Sigmoid colon (tissue), 7 donors: ENCODE results near the gene SLC25A13. TPM values are rescaled to one million over a fixed set of nuclear protein-coding genes. Genes with fewer than 3 reads are reported as not detected.

Experiments
- DNase-seq: peaks from one replicate; pipeline ENCODE4 v3.0.0-alpha.2; 2019
- H3K27ac ChIP-seq, 4 donors: fragments of 200-600 bp; sonication (generic); one replicate each; pipeline ENCODE4 v1.5.1; 2016 to 2019; ENCODE audit warnings: mild to moderate bottlenecking in 1 of 4
- H3K27me3 ChIP-seq, 3 donors: fragments of 200-600 bp; sonication (generic); one replicate each; pipeline ENCODE4 v1.5.1; 2019; ENCODE audit warnings: mild to moderate bottlenecking in 1 of 3
- H3K36me3 ChIP-seq, 4 donors: fragments of 200-600 bp; sonication (generic); one replicate each; pipeline ENCODE4 v1.5.1; 2016 to 2019
- H3K4me1 ChIP-seq, 4 donors: fragments of 200-600 bp; sonication (generic); one replicate each; pipeline ENCODE4 v1.5.1; 2017 to 2019
- H3K4me3 ChIP-seq, 4 donors: fragments of 200-600 bp; sonication (generic); one replicate each; pipeline ENCODE4 v1.5.1; 2017 to 2019; ENCODE audit warnings: mild to moderate bottlenecking in 2 of 4, moderate library complexity in 1 of 4
- H3K9me3 ChIP-seq, 4 donors: fragments of 200-600 bp in 3 of 4; sonication (generic) in 3 of 4; one replicate each; pipeline versions ENCODE4 v1.5.1 to v1.6.1; 2013 to 2019
- CTCF ChIP-seq, 4 experiments: fragments of 450-650 bp in 3 of 4; fragments of 200-600 bp in 1 of 4; IDR thresholded peaks; one replicate each; pipeline ENCODE4 v1.5.1; 2016 to 2019; ENCODE audit warnings: antibody characterized with exemption in 4 of 4, mild to moderate bottlenecking in 3 of 4, moderate library complexity in 2 of 4
- EP300 ChIP-seq, 4 donors: sonication (generic); formaldehyde crosslinking; IDR thresholded peaks; one replicate each; pipeline ENCODE4 v1.6.1; 2017; ENCODE audit warnings: antibody characterized with exemption in 4 of 4
- POLR2A ChIP-seq, 2 donors: fragments of 450-650 bp; IDR thresholded peaks; one replicate each; pipeline ENCODE4 v1.6.1; 2016; ENCODE audit warnings: antibody characterized with exemption in 2 of 2, mild to moderate bottlenecking in 2 of 2, moderate library complexity in 2 of 2
- POLR2AphosphoS5 ChIP-seq, 4 donors: sonication (generic); formaldehyde crosslinking; IDR thresholded peaks; one replicate each; pipeline ENCODE4 v1.6.1; 2017; ENCODE audit warnings: antibody characterized with exemption in 4 of 4
- WGBS, 2 donors: extraction: QIAGEN DNeasy Blood & Tissue Kit; methylation state at CpG; one replicate each; pipeline ENCODE4 v1.1.7; 2013; 5-methylcytosine and 5-hydroxymethylcytosine counted together
- intact Hi-C: fragments of 100-400 bp; cut with DNase I; formaldehyde crosslinking; loops from one replicate; pipeline ENCODE4 v1.15.1; 2023
- polyA plus RNA-seq, 3 donors: library from polyadenylated mRNA; stranded (reverse); fragments of 200-250 nt; gene quantifications; one replicate each; pipeline ENCODE4 v1.2.3, GENCODE V29; 2013
- total RNA-seq, 4 donors: library from RNA; depleted of rRNA; stranded (reverse); fragments of >200 nt; gene quantifications; one replicate each; pipeline ENCODE4 v1.1.0, GENCODE V29; 2016
- donor health status: healthy with polysubstance abuse.
- donor health status: Bipolar disorder and iron deficiency.
- donor health status: healthy.

The SLC25A13 gene
- total and polyA plus RNA-seq, 7 donors, result 10.7 to 33.0 (median 20.8) TPM

- no peak for DNase-seq
- TF ChIP-seq EP300 (IDR thresholded peaks at IDR 0.05) (no peak), CTCF (IDR thresholded peaks at IDR 0.05) (no peak), POLR2A (IDR thresholded peaks at IDR 0.05) (no peak), POLR2AphosphoS5 (IDR thresholded peaks at IDR 0.05) (no peak)
- WGBS, 2 donors, result 67 to 83% methylated on average over 5 of the region's 5 CpGs
Measured at GRCh38 chr7:96346293-96346953, 24.5 kb upstream of the SLC25A13 start.

GRCh38 chr7:96344236-96344635 is 22.3 kb upstream of the SLC25A13 start:
- H3K9me3 ChIP-seq, result no peaks in the 10 kb centered on the region
- no peaks in the 10 kb centered on the region for H3K27me3 ChIP-seq
- H3K27ac ChIP-seq, result no peak overlapping the region
- no peak overlapping the region for H3K4me3 ChIP-seq
- TF ChIP-seq POLR2A (IDR thresholded peaks at IDR 0.05), result no peak
- TF ChIP-seq EP300 (IDR thresholded peaks at IDR 0.05), result no peak
- no peak for TF ChIP-seq CTCF (IDR thresholded peaks at IDR 0.05)
- TF ChIP-seq POLR2AphosphoS5 (IDR thresholded peaks at IDR 0.05), result no peak
- H3K4me1 ChIP-seq, result peaks cover 0 to 9% (median 2%) of the 10 kb centered on the region in 4 donors
- intact Hi-C loops, result no loop called here
- WGBS, 2 donors, result 88 to 97% methylated on average over 2 of the region's 2 CpGs
- H3K36me3 ChIP-seq, result no peaks in the 10 kb centered on the region
- DNase-seq, result no peak

More at GRCh38 chr7:96346293-96346953, 24.5 kb upstream of the SLC25A13 start:
- peaks cover 0 to 9% (median 2%) of the 10 kb centered on the region in 4 donors for H3K4me1 ChIP-seq
- H3K27me3 ChIP-seq, result no peaks in the 10 kb centered on the region
- no peaks in the 10 kb centered on the region for H3K9me3 ChIP-seq
- intact Hi-C loops, result no loop called here
- H3K27ac ChIP-seq, result no peak overlapping the region
- H3K36me3 ChIP-seq, result no peaks in the 10 kb centered on the region
- H3K4me3 ChIP-seq, result no peak overlapping the region

GRCh38 chr7:96342049-96342448 is 20.2 kb upstream of the SLC25A13 start:
- H3K9me3 ChIP-seq, result no peaks in the 10 kb centered on the region
- TF ChIP-seq POLR2AphosphoS5 (IDR thresholded peaks at IDR 0.05), result no peak
- no peak for TF ChIP-seq CTCF (IDR thresholded peaks at IDR 0.05)
- TF ChIP-seq EP300 (IDR thresholded peaks at IDR 0.05), result no peak
- no peak for TF ChIP-seq POLR2A (IDR thresholded peaks at IDR 0.05)
- 12 to 68% methylated on average over 1 of the region's 1 CpG for WGBS, 2 donors
- intact Hi-C loops, result no loop called here
- no peaks in the 10 kb centered on the region for H3K27me3 ChIP-seq
- no peak overlapping the region for H3K4me3 ChIP-seq
- no peak overlapping the region for H3K27ac ChIP-seq
- DNase-seq, result no peak
- no peaks in the 10 kb centered on the region for H3K36me3 ChIP-seq
- peaks cover 0 to 9% (median 2%) of the 10 kb centered on the region in 4 donors for H3K4me1 ChIP-seq

- no peaks in the 10 kb centered on the region for H3K36me3 ChIP-seq
- intact Hi-C loops, result no loop called here
- no peak overlapping the region for H3K27ac ChIP-seq
- H3K4me1 ChIP-seq, result no peaks in the 10 kb centered on the region
- TF ChIP-seq POLR2AphosphoS5 (IDR thresholded peaks at IDR 0.05) (no peak), POLR2A (IDR thresholded peaks at IDR 0.05) (no peak), EP300 (IDR thresholded peaks at IDR 0.05) (no peak), CTCF (IDR thresholded peaks at IDR 0.05) (no peak)
- no peak overlapping the region for H3K4me3 ChIP-seq
- H3K9me3 ChIP-seq, result no peaks in the 10 kb centered on the region
- no peak for DNase-seq
- H3K27me3 ChIP-seq, result no peaks in the 10 kb centered on the region
Measured at GRCh38 chr7:96337519-96337918, 15.6 kb upstream of the SLC25A13 start.

- intact Hi-C loops, result no loop called here
- Histone ChIP-seq H3K36me3 (no peaks in the 10 kb centered on the region), H3K27me3 (no peaks in the 10 kb centered on the region), H3K9me3 (no peaks in the 10 kb centered on the region), H3K4me1 (no peaks in the 10 kb centered on the region), H3K4me3 (no peak overlapping the region), H3K27ac (no peak overlapping the region)
- DNase-seq, result no peak
- 91 to 92% methylated on average over 3 of the region's 3 CpGs for WGBS, 2 donors
- no peak for TF ChIP-seq POLR2A (IDR thresholded peaks at IDR 0.05)
- TF ChIP-seq CTCF (IDR thresholded peaks at IDR 0.05), result no peak
- no peak for TF ChIP-seq EP300 (IDR thresholded peaks at IDR 0.05)
- TF ChIP-seq POLR2AphosphoS5 (IDR thresholded peaks at IDR 0.05), result no peak
Measured at GRCh38 chr7:96332325-96332724, 10.4 kb upstream of the SLC25A13 start.
